ENCODE results near the gene HOXC10. TPM values are rescaled to one million over a fixed set of nuclear protein-coding genes. Genes with fewer than 3 reads are reported as not detected.

Gene HOXC10
- total and polyA plus RNA-seq, 10 of the 15 experiments (the other 5 are each of a cell fraction or from before 2014, with no cell fraction given): 0.59 TPM; not detected in 9

DNA sequence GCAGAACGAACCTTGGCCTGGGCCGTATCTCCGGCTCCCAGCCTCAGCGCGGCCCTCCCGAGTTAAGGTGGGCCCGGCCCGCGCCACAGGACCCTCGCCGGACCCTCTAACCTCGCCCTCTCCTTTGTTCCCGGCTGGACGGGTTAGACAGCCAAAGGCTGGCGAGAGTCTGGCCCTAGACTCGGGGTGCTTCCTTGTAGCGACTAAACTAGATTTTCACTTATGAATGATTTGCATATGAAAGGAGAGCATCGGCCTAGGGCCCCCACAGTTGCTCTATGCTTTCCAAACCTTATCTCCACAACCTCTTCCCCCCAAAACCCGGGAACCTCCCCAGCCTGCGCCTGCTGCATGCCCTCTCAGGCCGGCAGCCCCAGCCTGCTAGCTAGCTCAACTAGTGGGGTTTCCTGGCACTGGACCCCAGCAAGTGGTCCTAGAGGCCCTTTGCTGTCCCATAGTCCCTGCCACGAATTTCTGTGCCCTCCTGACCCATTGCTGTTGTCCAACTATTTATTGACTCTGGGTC is 49.9 kb downstream of the HOXC10 start:
- ChIA-PET SMC1A (ENCODE audit: uncharacterized antibody, unreplicated experiment) (interaction anchor here (0.6 to 5.5 kb wide), 6 partner anchors 12 to 166 kb away, joined by 3 to 126 read pairs (median 4); partner anchors contain the start of gene SMUG1), POLR2A (interaction anchor here (1.0 to 1.5 kb wide), 2 partner anchors 17 to 18 kb away, joined by 3 read pairs; no protein-coding TSS in a partner anchor), CTCF (interaction anchor here (1.0 to 7.9 kb wide), 8 partner anchors 9 to 180 kb away, joined by 3 to 86 read pairs (median 8); partner anchors contain the start of genes HOXC4, HOXC8 and SMUG1), RAD21 (ENCODE audit: unreplicated experiment) (interaction anchor here (0.9 to 12.6 kb wide), 5 partner anchors 9 to 167 kb away, joined by 3 to 222 read pairs (median 3); partner anchors contain the start of gene SMUG1)
- Histone ChIP-seq H3K36me3 (ENCODE audit: control insufficient read depth in 2 of 2, insufficient read depth in 2 of 2, low read length in 1 of 2) (no peaks in the 10 kb centered on the region), H3K9ac (ENCODE audit: control insufficient read depth, insufficient read depth, low read length) (no peak overlapping the region), H3K79me2 (ENCODE audit: control insufficient read depth, insufficient read depth, low read length) (no peaks in the 10 kb centered on the region), H2AFZ (ENCODE audit: control insufficient read depth, low read depth, low read length) (no peak overlapping the region), H3K27ac (ENCODE audit: control insufficient read depth, insufficient read depth) (no peak overlapping the region), H3K4me1 (ENCODE audit: control insufficient read depth, insufficient read depth, low read length) (peaks cover 9% of the 10 kb centered on the region; the same call in 1 of the 2 replicates), H3K27me3 (replicated peaks in 1 of 2; ENCODE audit: control insufficient read depth in 2 of 2, insufficient read depth in 2 of 2, low read length in 1 of 2) (peaks cover 3 to 27% of the 10 kb centered on the region in 2 experiments), H3K4me3 (no peak overlapping the region), H3K9me3 (replicated peaks; ENCODE audit: control insufficient read depth, insufficient read depth, low read length) (no peaks in the 10 kb centered on the region), H3K4me2 (ENCODE audit: control insufficient read depth, insufficient read depth) (no peak overlapping the region), H4K20me1 (ENCODE audit: control insufficient read depth, insufficient read depth) (no peaks in the 10 kb centered on the region)
- WGBS (ENCODE audit: insufficient coverage, insufficient replicate concordance, low lambda C conversion rate, missing lambda C conversion rate): 37% methylated on average over 21 of the region's 22 CpGs
- intact Hi-C loops (cut with micrococcal nuclease; ENCODE audit: unreplicated experiment): no loop called here
- no TSS peak for BruUV-seq (replicated peaks)
- FAIRE-seq (no peak), DNase-seq (ENCODE audit: low read depth, low spot score) (no peak), ATAC-seq (no peak)
- in situ Hi-C loops (cut with MboI): no loop called here
- TF ChIP-seq ESRRA (IDR thresholded peaks at IDR 0.05; ENCODE audit: low read length) (no peak), SIN3A (IDR thresholded peaks at IDR 0.05; ENCODE audit: low read depth, low read length) (no peak), NR2C2 (IDR thresholded peaks at IDR 0.05; ENCODE audit: borderline replicate concordance, control insufficient read depth, insufficient read length, low read depth) (no peak), BMI1 (IDR thresholded peaks at IDR 0.05; ENCODE audit: borderline replicate concordance) (no peak), FOXM1 (IDR thresholded peaks at IDR 0.05; ENCODE audit: low read depth, low read length) (no peak), WRNIP1 (IDR thresholded peaks at IDR 0.05; ENCODE audit: borderline replicate concordance, low read depth, low read length) (no peak), CREM (IDR thresholded peaks at IDR 0.05; ENCODE audit: low read depth) (no peak)
- TF ChIP-seq, protein P1, sequence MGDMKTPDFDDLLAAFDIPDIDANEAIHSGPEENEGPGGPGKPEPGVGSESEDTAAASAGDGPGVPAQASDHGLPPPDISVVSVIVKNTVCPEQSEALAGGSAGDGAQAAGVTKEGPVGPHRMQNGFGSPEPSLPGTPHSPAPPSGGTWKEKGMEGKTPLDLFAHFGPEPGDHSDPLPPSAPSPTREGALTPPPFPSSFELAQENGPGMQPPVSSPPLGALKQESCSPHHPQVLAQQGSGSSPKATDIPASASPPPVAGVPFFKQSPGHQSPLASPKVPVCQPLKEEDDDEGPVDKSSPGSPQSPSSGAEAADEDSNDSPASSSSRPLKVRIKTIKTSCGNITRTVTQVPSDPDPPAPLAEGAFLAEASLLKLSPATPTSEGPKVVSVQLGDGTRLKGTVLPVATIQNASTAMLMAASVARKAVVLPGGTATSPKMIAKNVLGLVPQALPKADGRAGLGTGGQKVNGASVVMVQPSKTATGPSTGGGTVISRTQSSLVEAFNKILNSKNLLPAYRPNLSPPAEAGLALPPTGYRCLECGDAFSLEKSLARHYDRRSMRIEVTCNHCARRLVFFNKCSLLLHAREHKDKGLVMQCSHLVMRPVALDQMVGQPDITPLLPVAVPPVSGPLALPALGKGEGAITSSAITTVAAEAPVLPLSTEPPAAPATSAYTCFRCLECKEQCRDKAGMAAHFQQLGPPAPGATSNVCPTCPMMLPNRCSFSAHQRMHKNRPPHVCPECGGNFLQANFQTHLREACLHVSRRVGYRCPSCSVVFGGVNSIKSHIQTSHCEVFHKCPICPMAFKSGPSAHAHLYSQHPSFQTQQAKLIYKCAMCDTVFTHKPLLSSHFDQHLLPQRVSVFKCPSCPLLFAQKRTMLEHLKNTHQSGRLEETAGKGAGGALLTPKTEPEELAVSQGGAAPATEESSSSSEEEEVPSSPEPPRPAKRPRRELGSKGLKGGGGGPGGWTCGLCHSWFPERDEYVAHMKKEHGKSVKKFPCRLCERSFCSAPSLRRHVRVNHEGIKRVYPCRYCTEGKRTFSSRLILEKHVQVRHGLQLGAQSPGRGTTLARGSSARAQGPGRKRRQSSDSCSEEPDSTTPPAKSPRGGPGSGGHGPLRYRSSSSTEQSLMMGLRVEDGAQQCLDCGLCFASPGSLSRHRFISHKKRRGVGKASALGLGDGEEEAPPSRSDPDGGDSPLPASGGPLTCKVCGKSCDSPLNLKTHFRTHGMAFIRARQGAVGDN (IDR thresholded peaks at IDR 0.05): no peak
- TF ChIP-seq, protein P2, sequence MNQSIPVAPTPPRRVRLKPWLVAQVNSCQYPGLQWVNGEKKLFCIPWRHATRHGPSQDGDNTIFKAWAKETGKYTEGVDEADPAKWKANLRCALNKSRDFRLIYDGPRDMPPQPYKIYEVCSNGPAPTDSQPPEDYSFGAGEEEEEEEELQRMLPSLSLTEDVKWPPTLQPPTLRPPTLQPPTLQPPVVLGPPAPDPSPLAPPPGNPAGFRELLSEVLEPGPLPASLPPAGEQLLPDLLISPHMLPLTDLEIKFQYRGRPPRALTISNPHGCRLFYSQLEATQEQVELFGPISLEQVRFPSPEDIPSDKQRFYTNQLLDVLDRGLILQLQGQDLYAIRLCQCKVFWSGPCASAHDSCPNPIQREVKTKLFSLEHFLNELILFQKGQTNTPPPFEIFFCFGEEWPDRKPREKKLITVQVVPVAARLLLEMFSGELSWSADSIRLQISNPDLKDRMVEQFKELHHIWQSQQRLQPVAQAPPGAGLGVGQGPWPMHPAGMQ (IDR thresholded peaks at IDR 0.05; ENCODE audit: borderline replicate concordance): no peak
- TF ChIP-seq, protein P3, sequence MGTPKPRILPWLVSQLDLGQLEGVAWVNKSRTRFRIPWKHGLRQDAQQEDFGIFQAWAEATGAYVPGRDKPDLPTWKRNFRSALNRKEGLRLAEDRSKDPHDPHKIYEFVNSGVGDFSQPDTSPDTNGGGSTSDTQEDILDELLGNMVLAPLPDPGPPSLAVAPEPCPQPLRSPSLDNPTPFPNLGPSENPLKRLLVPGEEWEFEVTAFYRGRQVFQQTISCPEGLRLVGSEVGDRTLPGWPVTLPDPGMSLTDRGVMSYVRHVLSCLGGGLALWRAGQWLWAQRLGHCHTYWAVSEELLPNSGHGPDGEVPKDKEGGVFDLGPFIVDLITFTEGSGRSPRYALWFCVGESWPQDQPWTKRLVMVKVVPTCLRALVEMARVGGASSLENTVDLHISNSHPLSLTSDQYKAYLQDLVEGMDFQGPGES (IDR thresholded peaks at IDR 0.05): no peak
- TF ChIP-seq, protein P4, sequence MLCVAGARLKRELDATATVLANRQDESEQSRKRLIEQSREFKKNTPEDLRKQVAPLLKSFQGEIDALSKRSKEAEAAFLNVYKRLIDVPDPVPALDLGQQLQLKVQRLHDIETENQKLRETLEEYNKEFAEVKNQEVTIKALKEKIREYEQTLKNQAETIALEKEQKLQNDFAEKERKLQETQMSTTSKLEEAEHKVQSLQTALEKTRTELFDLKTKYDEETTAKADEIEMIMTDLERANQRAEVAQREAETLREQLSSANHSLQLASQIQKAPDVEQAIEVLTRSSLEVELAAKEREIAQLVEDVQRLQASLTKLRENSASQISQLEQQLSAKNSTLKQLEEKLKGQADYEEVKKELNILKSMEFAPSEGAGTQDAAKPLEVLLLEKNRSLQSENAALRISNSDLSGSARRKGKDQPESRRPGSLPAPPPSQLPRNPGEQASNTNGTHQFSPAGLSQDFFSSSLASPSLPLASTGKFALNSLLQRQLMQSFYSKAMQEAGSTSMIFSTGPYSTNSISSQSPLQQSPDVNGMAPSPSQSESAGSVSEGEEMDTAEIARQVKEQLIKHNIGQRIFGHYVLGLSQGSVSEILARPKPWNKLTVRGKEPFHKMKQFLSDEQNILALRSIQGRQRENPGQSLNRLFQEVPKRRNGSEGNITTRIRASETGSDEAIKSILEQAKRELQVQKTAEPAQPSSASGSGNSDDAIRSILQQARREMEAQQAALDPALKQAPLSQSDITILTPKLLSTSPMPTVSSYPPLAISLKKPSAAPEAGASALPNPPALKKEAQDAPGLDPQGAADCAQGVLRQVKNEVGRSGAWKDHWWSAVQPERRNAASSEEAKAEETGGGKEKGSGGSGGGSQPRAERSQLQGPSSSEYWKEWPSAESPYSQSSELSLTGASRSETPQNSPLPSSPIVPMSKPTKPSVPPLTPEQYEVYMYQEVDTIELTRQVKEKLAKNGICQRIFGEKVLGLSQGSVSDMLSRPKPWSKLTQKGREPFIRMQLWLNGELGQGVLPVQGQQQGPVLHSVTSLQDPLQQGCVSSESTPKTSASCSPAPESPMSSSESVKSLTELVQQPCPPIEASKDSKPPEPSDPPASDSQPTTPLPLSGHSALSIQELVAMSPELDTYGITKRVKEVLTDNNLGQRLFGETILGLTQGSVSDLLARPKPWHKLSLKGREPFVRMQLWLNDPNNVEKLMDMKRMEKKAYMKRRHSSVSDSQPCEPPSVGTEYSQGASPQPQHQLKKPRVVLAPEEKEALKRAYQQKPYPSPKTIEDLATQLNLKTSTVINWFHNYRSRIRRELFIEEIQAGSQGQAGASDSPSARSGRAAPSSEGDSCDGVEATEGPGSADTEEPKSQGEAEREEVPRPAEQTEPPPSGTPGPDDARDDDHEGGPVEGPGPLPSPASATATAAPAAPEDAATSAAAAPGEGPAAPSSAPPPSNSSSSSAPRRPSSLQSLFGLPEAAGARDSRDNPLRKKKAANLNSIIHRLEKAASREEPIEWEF (IDR thresholded peaks at IDR 0.05; ENCODE audit: insufficient replicate concordance, low read depth, low read length): no peak
